Heart left ventricle (tissue), 13 donors: ENCODE measurements around the gene MTUS2.

Experiments
- POLR2A ChIP-seq, 2 donors: fragments of 450-650 bp; IDR thresholded peaks; one replicate each; pipeline ENCODE4 v1.6.1; 2017; ENCODE audit warnings: antibody characterized with exemption in 2 of 2, mild to moderate bottlenecking in 2 of 2, moderate library complexity in 2 of 2
- TF ChIP-seq, protein P1 (sequence below), 12 donors: fragments of 200-600 bp; sonication (generic) in 4 of 12; IDR thresholded peaks; one replicate each; pipeline versions ENCODE4 v1.5.0 to v1.8.0; 2018 to 2022; ENCODE audit warnings: antibody characterized with exemption in 12 of 12, mild to moderate bottlenecking in 5 of 12
- donor health status: ischemic (EF 13 %, LVEDD 7.1; RV severe dilation, severe dysfunction).
- donor health status: DM: no; HTN: yes; CAD: no.
- donor health status: DM: no; HTN: no; CAD: no.
- donor health status: ischemic (EF 25% LVEDD 6.9; RV normal size, moderate dysfunction).
- donor health status: ischemic (EF 25% LVEDD 5.7; RV mildly dilated, moderate dysfunction).
- donor health status: ischemic (EF 35%, LVEDD 5.7; RV mildly dilated, moderate dysfunction).
- donor health status: nonischemic (EF 11% LVEDD 7.7; RV severe dilation, severe dysfunction).
- donor health status: DM: yes; HTN: yes; CAD: no.
- donor health status: PGD.
- donor health status: ischemic (EF 29% LVEDD 5.4; RV normal size, mild dysfunction).
- donor health status: nonischemic (EF 23%, LVEDD 6.1; RV moderate dilation, normal function).

DNA sequence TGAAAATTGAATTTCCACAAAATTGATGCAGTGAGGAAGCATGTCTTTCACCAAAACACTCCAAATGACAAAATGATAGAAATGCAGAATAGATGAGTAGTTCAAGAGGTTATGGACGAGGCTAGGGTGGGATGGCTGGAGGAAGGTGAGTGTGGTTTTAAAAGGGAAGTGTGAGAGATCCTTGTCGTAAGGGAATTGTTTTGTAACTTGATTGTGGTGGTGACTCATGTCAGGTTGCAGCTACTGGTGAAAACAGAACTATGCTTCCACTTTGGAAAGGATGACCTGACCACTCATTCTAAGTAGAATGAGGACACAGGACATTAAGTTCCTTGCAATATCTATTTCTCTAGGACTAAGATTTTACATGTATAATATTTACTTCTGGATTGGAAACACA lies 345.7 kb downstream of the MTUS2 start:
- TF ChIP-seq, protein P1, sequence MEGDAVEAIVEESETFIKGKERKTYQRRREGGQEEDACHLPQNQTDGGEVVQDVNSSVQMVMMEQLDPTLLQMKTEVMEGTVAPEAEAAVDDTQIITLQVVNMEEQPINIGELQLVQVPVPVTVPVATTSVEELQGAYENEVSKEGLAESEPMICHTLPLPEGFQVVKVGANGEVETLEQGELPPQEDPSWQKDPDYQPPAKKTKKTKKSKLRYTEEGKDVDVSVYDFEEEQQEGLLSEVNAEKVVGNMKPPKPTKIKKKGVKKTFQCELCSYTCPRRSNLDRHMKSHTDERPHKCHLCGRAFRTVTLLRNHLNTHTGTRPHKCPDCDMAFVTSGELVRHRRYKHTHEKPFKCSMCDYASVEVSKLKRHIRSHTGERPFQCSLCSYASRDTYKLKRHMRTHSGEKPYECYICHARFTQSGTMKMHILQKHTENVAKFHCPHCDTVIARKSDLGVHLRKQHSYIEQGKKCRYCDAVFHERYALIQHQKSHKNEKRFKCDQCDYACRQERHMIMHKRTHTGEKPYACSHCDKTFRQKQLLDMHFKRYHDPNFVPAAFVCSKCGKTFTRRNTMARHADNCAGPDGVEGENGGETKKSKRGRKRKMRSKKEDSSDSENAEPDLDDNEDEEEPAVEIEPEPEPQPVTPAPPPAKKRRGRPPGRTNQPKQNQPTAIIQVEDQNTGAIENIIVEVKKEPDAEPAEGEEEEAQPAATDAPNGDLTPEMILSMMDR (IDR thresholded peaks at IDR 0.05): no peak
- TF ChIP-seq POLR2A (IDR thresholded peaks at IDR 0.05): no peak
